ENCODE data around the gene C16orf46. TPM values are rescaled to one million over a fixed set of nuclear protein-coding genes. Genes with fewer than 3 reads are reported as not detected.

C16orf46 gene
- polyA plus RNA-seq, 1 of the 3 experiments (the other 2 are of a cell fraction), result 1.5 TPM

DNA sequence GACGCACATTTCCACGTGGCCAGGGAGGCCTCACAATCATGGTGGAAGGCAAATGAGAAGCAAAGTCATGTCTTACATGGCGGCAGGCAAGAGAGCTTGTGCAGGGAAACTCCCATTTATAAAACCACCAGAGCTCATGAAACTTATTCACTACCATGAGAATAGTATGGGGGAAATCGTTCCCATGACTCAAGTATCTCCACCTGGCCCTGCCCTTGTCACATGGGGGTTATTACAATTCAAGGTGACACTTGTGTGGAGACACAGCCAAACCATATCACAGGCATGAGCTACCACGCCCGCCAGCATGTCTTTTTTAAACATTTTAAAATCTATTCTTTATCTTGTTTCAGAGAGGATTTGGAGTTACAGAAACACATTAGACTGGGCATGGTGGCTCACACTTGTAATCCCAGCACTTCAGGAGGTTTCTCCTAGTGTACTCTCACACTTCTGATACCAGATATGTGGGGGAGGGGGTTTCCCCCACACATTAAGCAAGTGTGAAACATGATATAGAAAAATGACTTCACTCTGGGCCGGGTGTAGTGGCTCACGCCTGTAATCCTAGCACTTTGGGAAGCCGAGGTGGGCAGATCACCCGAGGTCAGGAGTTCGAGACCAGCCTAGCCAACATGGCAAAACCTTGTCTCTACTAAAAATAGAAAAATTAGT lies 47.0 kb downstream of the C16orf46 start (continued):
- TF ChIP-seq, protein P1, sequence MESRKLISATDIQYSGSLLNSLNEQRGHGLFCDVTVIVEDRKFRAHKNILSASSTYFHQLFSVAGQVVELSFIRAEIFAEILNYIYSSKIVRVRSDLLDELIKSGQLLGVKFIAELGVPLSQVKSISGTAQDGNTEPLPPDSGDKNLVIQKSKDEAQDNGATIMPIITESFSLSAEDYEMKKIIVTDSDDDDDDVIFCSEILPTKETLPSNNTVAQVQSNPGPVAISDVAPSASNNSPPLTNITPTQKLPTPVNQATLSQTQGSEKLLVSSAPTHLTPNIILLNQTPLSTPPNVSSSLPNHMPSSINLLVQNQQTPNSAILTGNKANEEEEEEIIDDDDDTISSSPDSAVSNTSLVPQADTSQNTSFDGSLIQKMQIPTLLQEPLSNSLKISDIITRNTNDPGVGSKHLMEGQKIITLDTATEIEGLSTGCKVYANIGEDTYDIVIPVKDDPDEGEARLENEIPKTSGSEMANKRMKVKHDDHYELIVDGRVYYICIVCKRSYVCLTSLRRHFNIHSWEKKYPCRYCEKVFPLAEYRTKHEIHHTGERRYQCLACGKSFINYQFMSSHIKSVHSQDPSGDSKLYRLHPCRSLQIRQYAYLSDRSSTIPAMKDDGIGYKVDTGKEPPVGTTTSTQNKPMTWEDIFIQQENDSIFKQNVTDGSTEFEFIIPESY (IDR thresholded peaks at IDR 0.05; ENCODE audit: borderline replicate concordance, low read depth), result no peak
- TF ChIP-seq NFIC (IDR thresholded peaks at IDR 0.05; ENCODE audit: borderline replicate concordance) (no peak), JUND (IDR thresholded peaks at IDR 0.05) (no peak)

DNA sequence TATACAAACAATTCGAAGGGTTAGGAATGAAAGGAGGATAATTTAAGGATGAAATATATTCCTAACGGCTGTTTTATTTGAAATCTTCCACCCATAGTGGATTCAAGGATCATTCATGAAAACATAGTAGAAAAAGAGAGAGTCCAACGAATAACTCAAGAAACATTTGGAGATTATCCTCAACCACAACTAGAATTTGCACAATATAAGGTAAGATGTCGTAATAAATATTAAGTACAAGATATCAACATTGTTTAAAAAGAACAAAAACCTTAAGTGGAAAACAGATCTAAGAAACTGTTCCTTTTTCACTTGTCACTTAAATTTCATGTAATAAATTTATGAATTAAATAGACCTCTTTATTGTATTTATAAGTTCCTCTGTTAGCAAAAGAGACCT lies 50.6 kb downstream of the C16orf46 start:
- Histone ChIP-seq H3K27ac (ENCODE audit: low read depth in 2 of 2, low read length in 1 of 2) (no peak overlapping the region), H3K4me2 (no peak overlapping the region), H3K79me2 (ENCODE audit: insufficient read depth) (no peaks in the 10 kb centered on the region), H3K9me3 (no peaks in the 10 kb centered on the region), H3K27me3 (ENCODE audit: insufficient read depth) (no peaks in the 10 kb centered on the region), H3F3A (replicated peaks; ENCODE audit: insufficient read depth) (peaks cover 12% of the 10 kb centered on the region), H3K9me2 (no peaks in the 10 kb centered on the region), H3K4me1 (ENCODE audit: control insufficient read depth in 1 of 2, insufficient read depth in 2 of 2, low read depth in 1 of 2, low read length in 1 of 2) (no peaks in the 10 kb centered on the region), H3K36me3 (replicated peaks in 1 of 2; ENCODE audit: control insufficient read depth in 1 of 2, insufficient read depth in 2 of 2, low read length in 1 of 2) (peaks cover 27 to 38% of the 10 kb centered on the region in 2 experiments), H3K4me3 (ENCODE audit: low read depth in 2 of 2, low read length in 1 of 2) (no peak overlapping the region), H2AFZ (ENCODE audit: low read depth) (no peak overlapping the region), H3K9ac (no peak overlapping the region), H4K20me1 (ENCODE audit: insufficient read depth) (no peaks in the 10 kb centered on the region)
- WGBS (ENCODE audit: low lambda C conversion rate), result 95% methylated on average over 4 of the region's 4 CpGs
- POLR2A ChIA-PET, result no interaction called here
- no peak for TF ChIP-seq SIN3A (IDR thresholded peaks at IDR 0.05; ENCODE audit: borderline replicate concordance, low read depth, low read length)
- no peak for DNase-seq
- CTCF ChIA-PET, result no interaction called here

DNA sequence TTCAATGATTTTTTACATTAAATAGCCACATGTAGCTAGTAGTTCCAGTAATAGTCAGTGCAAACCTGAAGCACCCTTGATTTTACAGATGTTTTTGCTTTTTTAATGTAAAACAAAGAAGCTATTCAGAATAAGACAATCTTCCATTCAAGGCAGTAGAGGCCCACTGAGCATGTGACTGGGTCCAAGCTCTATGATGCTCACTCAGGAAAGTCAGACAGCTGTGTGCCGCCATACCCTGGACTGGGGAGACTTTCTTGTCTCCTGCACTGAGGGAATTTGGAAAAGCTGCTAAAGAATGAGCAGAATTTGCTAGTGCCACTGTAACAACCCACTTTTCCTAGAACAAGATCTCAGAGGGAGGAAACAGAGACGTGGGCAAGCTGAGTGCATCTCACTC lies 58.5 kb downstream of the C16orf46 start:
- Histone ChIP-seq H4K20me1 (ENCODE audit: insufficient read depth) (no peaks in the 10 kb centered on the region), H3K9ac (no peak overlapping the region), H3K4me2 (no peak overlapping the region), H3K9me2 (no peaks in the 10 kb centered on the region), H3K4me3 (ENCODE audit: low read depth in 2 of 2, low read length in 1 of 2) (no peak overlapping the region), H3K4me1 (ENCODE audit: control insufficient read depth in 1 of 2, insufficient read depth in 2 of 2, low read depth in 1 of 2, low read length in 1 of 2) (no peaks in the 10 kb centered on the region), H3F3A (replicated peaks; ENCODE audit: insufficient read depth) (no peaks in the 10 kb centered on the region), H2AFZ (ENCODE audit: low read depth) (no peak overlapping the region), H3K36me3 (replicated peaks in 1 of 2; ENCODE audit: control insufficient read depth in 1 of 2, insufficient read depth in 2 of 2, low read length in 1 of 2) (peaks cover 53 to 57% of the 10 kb centered on the region in 2 experiments), H3K79me2 (ENCODE audit: insufficient read depth) (no peaks in the 10 kb centered on the region), H3K9me3 (no peaks in the 10 kb centered on the region), H3K27ac (ENCODE audit: low read depth in 2 of 2, low read length in 1 of 2) (no peak overlapping the region), H3K27me3 (ENCODE audit: insufficient read depth) (no peaks in the 10 kb centered on the region)
- no peak for DNase-seq
- ChIA-PET POLR2A (no interaction called here), CTCF (interaction anchor here (1.3 to 2.2 kb wide), 2 partner anchors 15 to 17 kb away, joined by 3 to 12 read pairs; partner anchors contain the start of gene ATMIN)
- WGBS (ENCODE audit: low lambda C conversion rate), result 100% methylated on average over 2 of the region's 2 CpGs
- no peak for TF ChIP-seq FOSL2 (IDR thresholded peaks at IDR 0.05; ENCODE audit: borderline replicate concordance, low read depth)
- no peak for TF ChIP-seq MEF2A (IDR thresholded peaks at IDR 0.05; ENCODE audit: borderline replicate concordance, low read depth)
- no peak for TF ChIP-seq MXI1 (IDR thresholded peaks at IDR 0.05; ENCODE audit: low read depth, low read length)
- no peak for TF ChIP-seq RXRA (IDR thresholded peaks at IDR 0.05; ENCODE audit: borderline replicate concordance, low read depth)
- no peak for TF ChIP-seq RCOR1 (IDR thresholded peaks at IDR 0.05; ENCODE audit: low read length)
- no peak for TF ChIP-seq TEAD4 (IDR thresholded peaks at IDR 0.05; ENCODE audit: borderline replicate concordance, insufficient read depth)
- TF ChIP-seq, protein P2, sequence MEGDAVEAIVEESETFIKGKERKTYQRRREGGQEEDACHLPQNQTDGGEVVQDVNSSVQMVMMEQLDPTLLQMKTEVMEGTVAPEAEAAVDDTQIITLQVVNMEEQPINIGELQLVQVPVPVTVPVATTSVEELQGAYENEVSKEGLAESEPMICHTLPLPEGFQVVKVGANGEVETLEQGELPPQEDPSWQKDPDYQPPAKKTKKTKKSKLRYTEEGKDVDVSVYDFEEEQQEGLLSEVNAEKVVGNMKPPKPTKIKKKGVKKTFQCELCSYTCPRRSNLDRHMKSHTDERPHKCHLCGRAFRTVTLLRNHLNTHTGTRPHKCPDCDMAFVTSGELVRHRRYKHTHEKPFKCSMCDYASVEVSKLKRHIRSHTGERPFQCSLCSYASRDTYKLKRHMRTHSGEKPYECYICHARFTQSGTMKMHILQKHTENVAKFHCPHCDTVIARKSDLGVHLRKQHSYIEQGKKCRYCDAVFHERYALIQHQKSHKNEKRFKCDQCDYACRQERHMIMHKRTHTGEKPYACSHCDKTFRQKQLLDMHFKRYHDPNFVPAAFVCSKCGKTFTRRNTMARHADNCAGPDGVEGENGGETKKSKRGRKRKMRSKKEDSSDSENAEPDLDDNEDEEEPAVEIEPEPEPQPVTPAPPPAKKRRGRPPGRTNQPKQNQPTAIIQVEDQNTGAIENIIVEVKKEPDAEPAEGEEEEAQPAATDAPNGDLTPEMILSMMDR (IDR thresholded peaks at IDR 0.05), result no peak
- TF ChIP-seq, protein P3, sequence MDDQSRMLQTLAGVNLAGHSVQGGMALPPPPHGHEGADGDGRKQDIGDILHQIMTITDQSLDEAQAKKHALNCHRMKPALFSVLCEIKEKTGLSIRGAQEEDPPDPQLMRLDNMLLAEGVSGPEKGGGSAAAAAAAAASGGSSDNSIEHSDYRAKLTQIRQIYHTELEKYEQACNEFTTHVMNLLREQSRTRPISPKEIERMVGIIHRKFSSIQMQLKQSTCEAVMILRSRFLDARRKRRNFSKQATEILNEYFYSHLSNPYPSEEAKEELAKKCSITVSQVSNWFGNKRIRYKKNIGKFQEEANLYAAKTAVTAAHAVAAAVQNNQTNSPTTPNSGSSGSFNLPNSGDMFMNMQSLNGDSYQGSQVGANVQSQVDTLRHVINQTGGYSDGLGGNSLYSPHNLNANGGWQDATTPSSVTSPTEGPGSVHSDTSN (IDR thresholded peaks at IDR 0.05), result no peak
- TF ChIP-seq EZH2phosphoT487 (IDR thresholded peaks at IDR 0.05; ENCODE audit: borderline replicate concordance, low read depth), result no peak
- TF ChIP-seq YY1 (IDR thresholded peaks at IDR 0.05; ENCODE audit: low read depth), result no peak
- TF ChIP-seq POLR2AphosphoS5 (IDR thresholded peaks at IDR 0.05; ENCODE audit: low read depth, low read length), result no peak

Data from SK-N-SH (cell line).